Ishikawa (cell line): Measurements from ENCODE around the gene ADAM10.

ENCODE experiments used
- CEBPB ChIP-seq: IDR thresholded peaks from 2 replicates; pipeline ENCODE4 v1.6.1; 2012
- CREB1 ChIP-seq: IDR thresholded peaks from 2 replicates; pipeline ENCODE4 v1.6.1; 2012; ENCODE audit warnings: low read depth
- EGR1 ChIP-seq: IDR thresholded peaks from 2 replicates; pipeline ENCODE4 v1.6.1; 2012
- EP300 ChIP-seq: IDR thresholded peaks from 2 replicates; pipeline ENCODE4 v1.6.1; 2012; ENCODE audit warnings: borderline replicate concordance
- FOXM1 ChIP-seq: IDR thresholded peaks from 2 replicates; pipeline ENCODE4 v1.6.1; 2012; ENCODE audit warnings: low read depth, borderline replicate concordance
- MAX ChIP-seq: IDR thresholded peaks from 2 replicates; pipeline ENCODE4 v1.6.1; 2012
- NFIC ChIP-seq: IDR thresholded peaks from 2 replicates; pipeline ENCODE4 v1.6.1; 2012
- RAD21 ChIP-seq: IDR thresholded peaks from 2 replicates; pipeline ENCODE4 v1.6.1; 2012; ENCODE audit warnings: low read depth
- REST ChIP-seq: IDR thresholded peaks from 2 replicates; pipeline ENCODE4 v1.6.1; 2012; ENCODE audit warnings: low read depth, mild to moderate bottlenecking
- TAF1 ChIP-seq: IDR thresholded peaks from 2 replicates; pipeline ENCODE4 v1.6.1; 2012; ENCODE audit warnings: low read depth, mild to moderate bottlenecking
- TCF12 ChIP-seq: IDR thresholded peaks from 2 replicates; pipeline ENCODE4 v1.6.1; 2012; ENCODE audit warnings: low read depth
- TEAD4 ChIP-seq: IDR thresholded peaks from 2 replicates; pipeline ENCODE4 v1.6.1; 2012
- YY1 ChIP-seq: IDR thresholded peaks from 2 replicates; pipeline ENCODE4 v1.6.1; 2012; ENCODE audit warnings: low read depth
- ZBTB7A ChIP-seq: IDR thresholded peaks from 2 replicates; pipeline ENCODE4 v1.6.1; 2012; ENCODE audit warnings: low read depth
- TF ChIP-seq, protein P1 (sequence below): IDR thresholded peaks from 2 replicates; pipeline ENCODE4 v1.6.1; 2012

Gene ADAM10

DNA sequence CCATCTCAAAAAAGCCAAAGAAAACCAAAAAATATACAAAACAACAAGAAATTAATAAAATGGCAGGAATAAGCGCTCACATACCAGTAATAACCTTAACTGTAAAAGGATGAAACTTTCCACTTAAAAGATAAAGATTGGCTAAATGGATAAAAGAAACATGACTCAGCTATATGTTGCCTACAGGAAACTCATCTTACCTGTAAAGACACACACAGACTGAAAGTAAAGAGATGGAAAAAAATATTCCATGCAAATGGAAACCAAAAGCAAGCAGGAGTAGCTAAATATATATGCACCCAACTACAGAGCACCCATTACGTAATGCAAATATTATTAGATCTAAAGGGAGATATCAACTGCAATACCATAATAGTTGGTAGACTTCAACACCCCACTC lies 49.7 kb downstream of the ADAM10 start:
- no peak for TF ChIP-seq MAX
- no peak for TF ChIP-seq FOXM1
- TF ChIP-seq TCF12 = no peak
- TF ChIP-seq REST = no peak
- TF ChIP-seq, protein P1, sequence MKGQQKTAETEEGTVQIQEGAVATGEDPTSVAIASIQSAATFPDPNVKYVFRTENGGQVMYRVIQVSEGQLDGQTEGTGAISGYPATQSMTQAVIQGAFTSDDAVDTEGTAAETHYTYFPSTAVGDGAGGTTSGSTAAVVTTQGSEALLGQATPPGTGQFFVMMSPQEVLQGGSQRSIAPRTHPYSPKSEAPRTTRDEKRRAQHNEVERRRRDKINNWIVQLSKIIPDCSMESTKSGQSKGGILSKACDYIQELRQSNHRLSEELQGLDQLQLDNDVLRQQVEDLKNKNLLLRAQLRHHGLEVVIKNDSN = no peak
- no peak for TF ChIP-seq CREB1
- no peak for TF ChIP-seq CEBPB
- TF ChIP-seq RAD21 = no peak

DNA sequence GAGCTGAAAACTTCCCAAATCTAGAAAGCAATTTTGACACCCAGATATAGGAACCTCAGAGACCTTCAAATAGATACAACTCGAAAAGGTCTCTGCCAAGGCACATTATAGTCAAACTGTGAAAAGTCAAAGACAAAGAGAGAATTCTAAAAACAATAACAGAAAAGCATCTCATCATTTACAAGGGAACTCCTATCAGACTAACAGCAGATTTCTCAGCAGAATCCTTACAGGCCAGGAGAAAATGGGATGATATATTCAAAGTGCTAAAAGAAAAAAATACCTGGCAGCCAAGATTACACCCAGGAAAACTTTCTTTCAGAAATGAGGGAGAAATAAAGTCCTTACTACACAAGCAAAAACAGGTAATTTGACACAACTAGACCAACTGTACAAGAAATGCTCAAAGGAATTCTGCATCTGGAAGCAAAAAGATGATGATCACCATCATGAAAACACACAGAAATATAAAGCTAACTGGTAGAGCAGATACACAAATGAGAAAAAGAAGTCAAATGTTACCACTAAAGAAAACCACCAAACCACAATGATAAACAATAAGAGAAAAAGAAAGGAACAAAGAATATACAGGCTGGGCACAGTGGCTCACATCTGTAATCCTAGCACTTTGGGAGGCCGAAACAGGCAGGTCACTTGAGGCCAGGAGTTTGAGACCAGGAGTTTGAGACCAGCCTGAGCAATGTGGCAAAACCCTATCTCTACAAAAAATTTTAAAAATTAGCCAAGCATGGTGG lies 50.4 kb downstream of the ADAM10 start:
- TF ChIP-seq YY1 (no peak), EP300 (no peak), RAD21 (no peak), REST (no peak), CREB1 (no peak), TEAD4 (no peak)

DNA sequence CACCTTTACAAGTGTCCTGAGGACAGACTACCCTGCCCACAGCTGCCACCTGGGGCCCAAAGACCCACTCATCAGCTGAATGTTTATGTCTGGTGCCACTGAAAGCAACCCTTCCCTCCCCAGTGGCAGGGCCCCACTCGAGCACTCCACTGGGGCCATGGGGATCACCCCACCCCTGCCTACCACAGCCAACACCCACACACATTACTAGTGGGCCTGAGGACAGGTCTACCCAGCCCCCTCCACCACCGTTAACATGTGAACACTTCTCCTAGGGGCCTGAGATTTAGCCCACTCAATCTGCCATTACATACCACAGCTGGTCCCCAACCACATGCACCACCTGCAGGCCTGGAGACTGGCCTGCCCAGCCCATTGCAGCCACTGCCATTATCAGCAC lies 52.3 kb downstream of the ADAM10 start:
- no peak for TF ChIP-seq REST
- TF ChIP-seq NFIC = no peak
- TF ChIP-seq ZBTB7A = no peak
- no peak for TF ChIP-seq TEAD4
- TF ChIP-seq TAF1 = no peak
- TF ChIP-seq YY1 = no peak
- TF ChIP-seq MAX = no peak
- no peak for TF ChIP-seq CREB1
- no peak for TF ChIP-seq CEBPB
- TF ChIP-seq EGR1 = no peak
- no peak for TF ChIP-seq EP300
- TF ChIP-seq TCF12 = no peak
- TF ChIP-seq, protein P1 = no peak
- TF ChIP-seq FOXM1 = no peak
- no peak for TF ChIP-seq RAD21

GRCh38 chr15:58696738-58697137 lies 52.8 kb downstream of the ADAM10 start:
- TF ChIP-seq REST (no peak), EGR1 (no peak), TCF12 (no peak), EP300 (no peak), RAD21 (no peak), MAX (no peak), TAF1 (no peak), TEAD4 (no peak), FOXM1 (no peak)
- TF ChIP-seq, protein P1 = no peak
